Natural killer cell treated with Interleukin-12 subunit alpha and Interleukin-12 subunit beta and Interleukin-15 and Interleukin-18, amount 100 ng/mL, for 72 hours (primary cell): ENCODE measurements around the gene PAQR9. TPM values are rescaled to one million over a fixed set of nuclear protein-coding genes. Genes with fewer than 3 reads are reported as not detected.
A peak's percentile ranks its signal among the peaks of the same experiment; 100 is the strongest.

Experiments
- ATAC-seq, 2 donors: fragments of 150-1000 bp; cut with Tn5 transposase in 1 of 2; sonication (Bioruptor Pico), chemical (Tn5 transposase) in 1 of 2; 2 replicates each; pipeline ENCODE4 v1.10.0; 2021
- DNase-seq: peaks from one replicate; pipeline ENCODE4 v3.0.0; 2022; ENCODE audit warnings: low spot score
- H3K27ac Mint-ChIP-seq, 2 donors: 1 replicate in 1 of 2; 2 replicates in 1 of 2; pipeline ENCODE4 v1.8.0; 2022; ENCODE audit warnings: mixed read lengths in 2 of 2, mild to moderate bottlenecking in 1 of 2, moderate library complexity in 1 of 2
- H3K27me3 Mint-ChIP-seq, 2 donors: 1 replicate in 1 of 2; 2 replicates in 1 of 2; pipeline ENCODE4 v1.8.0; 2022; ENCODE audit warnings: mixed read lengths in 2 of 2
- H3K36me3 Mint-ChIP-seq: one replicate; pipeline ENCODE4 v1.8.0; 2022; ENCODE audit warnings: mixed read lengths
- H3K4me1 Mint-ChIP-seq, 2 donors: 1 replicate in 1 of 2; 2 replicates in 1 of 2; pipeline ENCODE4 v1.8.0; 2022; ENCODE audit warnings: low read depth in 2 of 2, mixed read lengths in 2 of 2, mild to moderate bottlenecking in 1 of 2
- H3K4me3 Mint-ChIP-seq: one replicate; pipeline ENCODE4 v1.8.0; 2022; ENCODE audit warnings: mixed read lengths
- H3K9me3 Mint-ChIP-seq: 2 replicates; pipeline ENCODE4 v1.8.0; 2022; ENCODE audit warnings: mixed read lengths
- total RNA-seq, 2 donors: library from RNA; stranded (reverse); gene quantifications; one replicate each; pipeline ENCODE4 v1.2.3, GENCODE V29; 2022

PAQR9 gene
- total RNA-seq, 2 donors from 2014 or later: not detected

DNA sequence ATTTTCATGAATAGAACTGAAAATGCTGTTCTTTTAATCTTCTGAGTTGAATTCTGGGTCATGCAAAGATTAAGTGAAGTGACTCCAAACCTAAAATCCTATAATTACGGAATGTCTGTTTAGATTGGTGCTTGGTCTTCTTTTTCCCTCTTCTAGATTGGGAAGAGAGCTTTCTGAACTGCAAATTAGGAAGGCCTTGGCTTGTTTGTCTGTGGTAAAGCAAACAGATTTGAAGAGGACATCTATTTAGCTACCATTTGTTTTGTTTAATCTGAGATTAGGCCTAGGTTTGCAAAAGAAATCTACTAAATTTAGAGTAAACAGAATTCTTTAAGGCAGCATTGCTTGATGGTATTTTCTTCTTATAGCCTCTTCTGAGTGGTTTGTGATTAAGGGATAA lies 23.5 kb downstream of the PAQR9 start:
- Mint-ChIP-seq H3K4me1 (peaks cover 7 to 12% of the 10 kb centered on the region in 2 donors), H3K9me3 (no peaks in the 10 kb centered on the region), H3K27ac (no peak overlapping the region), H3K27me3 (peaks cover 2 to 15% of the 10 kb centered on the region in 2 donors), H3K4me3 (no peak overlapping the region), H3K36me3 (no peaks in the 10 kb centered on the region)
- DNase-seq (no peak), ATAC-seq (no peak)

DNA sequence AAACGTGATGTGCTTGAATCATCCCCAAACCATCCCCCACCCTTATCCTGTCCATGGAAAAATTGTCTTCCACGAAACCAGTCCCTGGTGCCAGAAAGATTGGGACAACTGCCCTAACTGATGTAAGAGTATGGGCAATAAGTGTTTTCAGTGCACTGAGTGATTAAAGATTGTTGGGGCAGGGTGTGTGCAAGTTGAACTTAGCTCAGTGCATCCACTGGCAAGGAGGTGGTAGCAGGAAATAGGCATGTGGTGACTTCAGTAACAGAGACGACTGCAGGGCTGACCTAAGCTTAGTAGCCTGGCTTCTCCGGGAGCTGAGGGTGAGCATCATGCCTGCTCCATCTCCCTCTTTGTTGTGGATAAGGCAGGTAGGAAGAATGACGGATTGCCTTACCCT lies 27.5 kb downstream of the PAQR9 start:
- H3K9me3 Mint-ChIP-seq: no peaks in the 10 kb centered on the region
- ATAC-seq: peak in 1 of 2 donors; percentile 55
- H3K4me3 Mint-ChIP-seq: no peak overlapping the region
- H3K27me3 Mint-ChIP-seq: peaks cover 10 to 15% of the 10 kb centered on the region in 2 donors
- H3K36me3 Mint-ChIP-seq: no peaks in the 10 kb centered on the region
- no peaks in the 10 kb centered on the region for H3K4me1 Mint-ChIP-seq
- no peak for DNase-seq
- H3K27ac Mint-ChIP-seq: no peak overlapping the region

DNA sequence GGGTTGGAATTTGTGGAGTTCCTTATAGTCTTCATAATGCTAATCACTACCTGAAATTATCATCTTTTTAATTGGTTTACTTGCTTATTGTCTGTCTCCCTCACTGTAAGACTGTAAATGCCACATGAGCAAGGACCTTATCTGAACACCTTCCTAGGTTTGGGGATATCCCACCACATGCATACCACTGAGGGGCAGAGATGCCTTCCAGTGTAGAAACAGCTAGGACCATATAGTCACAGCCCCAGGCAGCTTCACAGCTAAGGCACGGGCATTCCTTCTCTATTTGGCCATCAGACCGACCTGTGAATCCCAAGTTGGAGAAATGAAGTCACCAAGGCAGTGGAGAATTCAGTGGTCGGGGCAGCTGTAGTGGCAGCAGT lies 28.6 kb downstream of the PAQR9 start:
- ATAC-seq (peak in 1 of 2 donors; percentile 48), DNase-seq (no peak)
- no peaks in the 10 kb centered on the region for H3K36me3 Mint-ChIP-seq
- no peaks in the 10 kb centered on the region for H3K4me1 Mint-ChIP-seq
- H3K4me3 Mint-ChIP-seq: no peak overlapping the region
- H3K27ac Mint-ChIP-seq: no peak overlapping the region
- peaks cover 10 to 15% of the 10 kb centered on the region in 2 donors for H3K27me3 Mint-ChIP-seq
- no peaks in the 10 kb centered on the region for H3K9me3 Mint-ChIP-seq

DNA sequence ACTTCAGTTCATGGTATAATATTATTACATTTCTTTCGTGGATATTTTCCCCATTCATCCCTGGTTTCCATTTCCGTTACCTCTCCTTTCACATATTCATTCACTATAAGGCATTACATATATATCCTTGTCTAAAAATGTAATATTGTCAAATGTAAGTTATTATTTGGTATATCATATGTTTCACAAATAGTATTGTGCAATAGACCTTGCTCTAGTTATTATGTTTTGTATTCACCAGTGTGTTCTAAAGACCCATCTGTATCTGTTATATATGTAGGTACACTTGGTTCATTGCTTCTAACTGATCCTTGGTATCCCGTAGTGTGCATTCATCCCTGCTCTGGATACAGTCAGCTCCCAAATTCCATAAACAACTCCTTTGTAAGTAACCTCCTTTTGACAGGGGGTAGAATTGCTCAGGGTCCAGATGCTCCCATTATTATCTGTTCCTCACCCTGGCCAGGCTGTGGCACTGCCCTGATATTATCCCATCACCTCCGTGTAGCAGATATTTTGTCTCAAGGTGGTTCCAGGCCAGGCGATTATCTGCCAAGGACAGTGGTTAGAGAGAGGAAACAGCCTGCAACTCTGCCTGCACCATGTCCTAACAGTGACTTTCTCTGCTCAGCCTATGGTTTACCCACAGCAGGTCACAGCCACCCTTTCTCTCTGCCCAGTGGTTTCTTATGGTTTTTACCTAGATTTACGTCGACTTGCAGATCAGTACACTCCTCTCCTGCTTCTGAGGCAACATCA lies 29.2 kb downstream of the PAQR9 start:
- Mint-ChIP-seq H3K27me3 (peaks cover 10 to 15% of the 10 kb centered on the region in 2 donors), H3K9me3 (no peaks in the 10 kb centered on the region), H3K4me1 (no peaks in the 10 kb centered on the region), H3K36me3 (no peaks in the 10 kb centered on the region), H3K27ac (no peak overlapping the region), H3K4me3 (no peak overlapping the region)
- no peak for ATAC-seq
- no peak for DNase-seq

DNA sequence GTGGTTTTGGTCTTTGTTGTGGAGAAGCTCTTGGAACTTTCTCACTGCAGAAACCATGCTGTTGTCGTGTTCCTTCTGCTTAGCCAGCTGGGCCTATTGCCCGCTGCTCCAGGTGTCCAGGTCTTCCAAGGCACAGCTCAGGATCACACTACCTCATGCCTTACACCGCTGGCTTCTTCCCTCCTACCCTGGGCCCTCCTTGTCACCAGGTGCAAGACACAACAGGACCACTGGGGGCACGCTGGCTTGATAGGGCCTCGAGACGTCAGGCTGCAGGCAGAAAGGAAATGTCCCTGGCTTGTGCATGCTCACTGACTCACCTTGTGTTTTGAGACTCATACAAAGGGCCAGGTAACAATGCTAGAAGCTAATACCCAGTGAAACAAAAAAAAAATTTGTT lies 32.3 kb downstream of the PAQR9 start:
- no peaks in the 10 kb centered on the region for H3K4me1 Mint-ChIP-seq
- peak in 1 of 2 donors; percentile 71 for ATAC-seq
- H3K27me3 Mint-ChIP-seq: peaks cover 8 to 24% of the 10 kb centered on the region in 2 donors
- DNase-seq: no peak
- no peak overlapping the region for H3K27ac Mint-ChIP-seq
- H3K36me3 Mint-ChIP-seq: no peaks in the 10 kb centered on the region
- H3K9me3 Mint-ChIP-seq: no peaks in the 10 kb centered on the region
- H3K4me3 Mint-ChIP-seq: no peak overlapping the region

DNA sequence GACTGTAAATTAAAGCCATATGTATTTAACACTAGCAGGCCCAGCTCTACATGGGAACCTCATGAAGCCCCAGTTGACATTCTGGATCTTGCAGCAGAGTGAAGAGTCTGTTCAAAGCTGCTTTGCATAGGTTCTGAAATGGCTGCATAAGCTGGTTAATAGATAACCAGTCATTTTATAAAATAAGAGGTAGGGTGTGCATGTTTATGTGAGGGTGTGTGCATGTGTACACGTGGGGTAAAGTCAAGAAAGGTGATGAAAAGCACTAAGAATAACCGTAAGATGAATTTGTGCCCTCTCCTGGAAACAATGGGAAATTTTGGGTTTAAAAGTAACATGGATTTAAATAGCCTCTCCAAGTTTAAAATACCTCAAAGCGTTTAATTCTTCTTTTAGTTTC lies 33.0 kb downstream of the PAQR9 start:
- Mint-ChIP-seq H3K4me3 (no peak overlapping the region), H3K9me3 (no peaks in the 10 kb centered on the region), H3K4me1 (no peaks in the 10 kb centered on the region), H3K27me3 (peaks cover 9 to 32% of the 10 kb centered on the region in 2 donors), H3K36me3 (no peaks in the 10 kb centered on the region), H3K27ac (no peak overlapping the region)
- DNase-seq (no peak), ATAC-seq (no peak)

DNA sequence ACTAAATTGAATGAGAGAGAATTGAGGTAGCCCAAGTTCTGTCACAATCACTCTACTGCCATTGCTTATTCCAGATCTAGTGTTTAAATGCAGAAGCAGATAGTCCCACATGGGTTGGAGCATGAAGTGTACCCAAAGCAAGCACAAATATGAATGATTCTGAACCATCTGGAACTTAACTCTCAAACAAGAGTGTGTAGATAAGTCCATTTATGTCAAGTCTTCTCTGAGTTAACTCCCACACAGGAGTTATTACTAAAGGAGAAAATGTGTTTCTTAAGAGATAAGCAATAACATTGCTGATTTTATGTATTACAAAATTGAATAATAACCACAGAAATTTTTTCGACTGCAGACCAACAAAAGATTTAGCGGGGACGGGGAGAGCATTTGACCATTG lies 33.6 kb downstream of the PAQR9 start:
- DNase-seq (no peak), ATAC-seq (no peak)
- Mint-ChIP-seq H3K36me3 (no peaks in the 10 kb centered on the region), H3K4me3 (no peak overlapping the region), H3K9me3 (no peaks in the 10 kb centered on the region), H3K27ac (no peak overlapping the region), H3K4me1 (no peaks in the 10 kb centered on the region), H3K27me3 (peaks cover 12 to 33% of the 10 kb centered on the region in 2 donors)

DNA sequence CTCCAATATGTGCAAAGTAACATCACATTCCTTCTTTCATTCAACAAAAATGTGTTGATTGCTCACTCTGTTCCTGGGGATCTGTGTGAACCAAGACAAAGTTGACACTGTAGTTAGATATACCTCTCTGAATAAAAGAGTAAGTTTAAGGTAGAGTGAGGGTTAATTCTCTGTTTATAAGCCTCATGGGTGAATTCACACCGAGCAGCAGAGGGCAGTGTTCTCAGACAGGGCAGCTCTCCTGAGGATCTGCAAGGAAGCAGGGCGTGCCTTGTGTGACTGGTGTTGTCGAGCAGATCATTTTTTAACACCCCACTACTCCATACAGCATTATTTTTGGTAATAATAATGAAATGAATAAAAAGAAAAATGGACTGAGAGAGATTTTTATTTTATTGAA lies 34.4 kb downstream of the PAQR9 start:
- no peak for DNase-seq
- H3K9me3 Mint-ChIP-seq: no peaks in the 10 kb centered on the region
- H3K4me3 Mint-ChIP-seq: no peak overlapping the region

DNA sequence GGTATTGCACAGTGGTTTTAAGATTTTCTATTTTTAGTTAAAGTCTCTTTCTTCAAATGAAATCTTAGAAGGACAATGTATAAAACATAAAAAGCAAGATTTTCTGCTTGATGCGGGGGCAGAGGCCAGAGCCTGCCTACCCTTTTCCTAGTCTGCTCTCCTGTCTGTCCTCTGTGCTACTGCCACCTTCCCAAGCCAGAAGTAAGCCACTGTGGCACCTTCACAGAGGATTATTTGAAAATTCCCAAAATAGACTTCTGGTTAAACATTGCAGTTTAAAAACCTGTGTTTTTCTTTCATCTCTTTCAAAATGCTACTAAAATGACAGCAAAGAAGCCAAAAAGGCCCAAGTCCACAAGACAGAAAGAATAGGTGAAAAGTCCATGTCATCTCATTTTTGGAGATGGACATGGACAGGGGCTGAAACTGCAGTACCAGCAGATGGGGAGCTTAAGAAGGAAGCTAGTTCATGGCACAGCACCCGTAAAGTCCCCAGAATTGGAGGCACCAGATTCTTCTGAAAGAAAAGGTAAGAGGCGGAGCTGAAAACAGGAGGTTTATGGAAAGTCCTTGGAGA lies 37.0 kb downstream of the PAQR9 start:
- no peaks in the 10 kb centered on the region for H3K36me3 Mint-ChIP-seq
- H3K27ac Mint-ChIP-seq: no peak overlapping the region
- H3K4me1 Mint-ChIP-seq: no peaks in the 10 kb centered on the region
- H3K27me3 Mint-ChIP-seq: peaks cover 16 to 43% of the 10 kb centered on the region in 2 donors
- no peaks in the 10 kb centered on the region for H3K9me3 Mint-ChIP-seq
- DNase-seq: no peak
- no peak overlapping the region for H3K4me3 Mint-ChIP-seq
- no peak for ATAC-seq

More for the DNA sequence above, 34.4 kb downstream of the PAQR9 start:
- ATAC-seq: peak in 1 of 2 donors; percentile 67
- Mint-ChIP-seq H3K27me3 (peaks cover 15 to 33% of the 10 kb centered on the region in 2 donors), H3K27ac (no peak overlapping the region), H3K4me1 (no peaks in the 10 kb centered on the region), H3K36me3 (no peaks in the 10 kb centered on the region)

DNA sequence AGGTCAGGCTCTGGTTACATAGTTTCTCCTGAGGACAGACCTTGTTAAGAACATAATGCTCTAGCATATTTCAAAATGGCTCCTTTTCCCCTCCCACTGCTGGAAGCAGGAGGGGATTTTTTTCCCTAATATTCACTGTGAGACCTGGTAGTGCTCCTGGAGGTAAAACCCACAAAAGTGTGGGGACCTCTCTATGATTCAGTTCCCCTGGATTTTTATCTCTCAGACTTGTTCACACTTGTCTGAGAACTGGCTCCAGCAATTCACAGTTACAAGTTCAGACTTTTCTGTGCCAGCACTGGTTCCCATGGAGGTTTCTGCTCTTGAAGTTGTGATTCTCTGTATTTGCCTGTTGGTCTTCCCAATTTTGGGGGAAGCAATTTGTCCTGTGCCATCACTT lies 38.3 kb downstream of the PAQR9 start:
- Mint-ChIP-seq H3K4me1 (no peaks in the 10 kb centered on the region), H3K27ac (no peak overlapping the region), H3K36me3 (no peaks in the 10 kb centered on the region), H3K9me3 (no peaks in the 10 kb centered on the region), H3K4me3 (no peak overlapping the region), H3K27me3 (peaks cover 16 to 45% of the 10 kb centered on the region in 2 donors)
- DNase-seq: no peak
- ATAC-seq: no peak

DNA sequence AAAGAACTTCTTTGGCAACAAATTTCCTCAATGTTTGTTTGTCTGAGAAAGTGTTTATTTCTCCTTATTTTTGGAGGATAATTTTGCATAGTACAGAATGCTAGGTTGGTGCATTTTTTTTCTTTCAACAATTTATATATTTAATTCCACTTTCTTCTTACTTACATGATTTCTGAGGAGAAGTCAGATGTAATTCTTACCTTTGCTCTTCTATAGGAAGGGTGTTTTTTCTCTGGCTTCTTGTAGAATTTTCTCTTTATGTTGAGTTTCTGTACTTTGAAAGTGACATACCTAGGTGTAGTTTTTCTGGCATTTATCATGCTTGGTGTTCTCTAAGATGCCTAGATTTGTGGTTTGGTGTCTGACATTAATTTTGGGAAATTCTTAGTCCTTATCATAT lies 39.8 kb downstream of the PAQR9 start:
- Mint-ChIP-seq H3K4me3 (no peak overlapping the region), H3K36me3 (no peaks in the 10 kb centered on the region), H3K27me3 (peaks cover 18 to 50% of the 10 kb centered on the region in 2 donors), H3K27ac (no peak overlapping the region), H3K9me3 (no peaks in the 10 kb centered on the region), H3K4me1 (no peaks in the 10 kb centered on the region)
- DNase-seq: no peak
- ATAC-seq: no peak

DNA sequence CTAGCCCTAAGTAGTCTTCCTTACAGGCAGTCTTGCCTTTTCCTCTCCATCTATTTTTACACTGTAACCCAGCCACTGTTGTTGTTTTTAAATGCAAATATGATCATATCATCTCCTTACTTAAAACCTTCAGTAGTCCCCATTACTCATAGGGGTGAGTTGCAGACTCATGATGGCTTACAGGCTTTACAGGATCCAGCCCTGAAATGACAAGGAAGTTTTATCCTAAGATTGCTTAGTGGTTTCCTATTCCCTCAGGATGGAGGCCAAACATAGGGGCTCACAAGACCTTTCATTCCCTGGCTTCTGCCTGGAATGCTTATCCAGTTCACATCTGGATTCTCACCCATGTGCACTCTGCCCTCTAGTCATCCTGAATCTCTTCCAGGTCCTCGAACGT lies 46.9 kb downstream of the PAQR9 start:
- DNase-seq (no peak), ATAC-seq (no peak)
- peaks cover 21 to 25% of the 10 kb centered on the region in 2 donors for H3K27me3 Mint-ChIP-seq
- no peaks in the 10 kb centered on the region for H3K4me1 Mint-ChIP-seq
- no peak overlapping the region for H3K4me3 Mint-ChIP-seq
- no peaks in the 10 kb centered on the region for H3K9me3 Mint-ChIP-seq
- H3K36me3 Mint-ChIP-seq: no peaks in the 10 kb centered on the region
- H3K27ac Mint-ChIP-seq: no peak overlapping the region

DNA sequence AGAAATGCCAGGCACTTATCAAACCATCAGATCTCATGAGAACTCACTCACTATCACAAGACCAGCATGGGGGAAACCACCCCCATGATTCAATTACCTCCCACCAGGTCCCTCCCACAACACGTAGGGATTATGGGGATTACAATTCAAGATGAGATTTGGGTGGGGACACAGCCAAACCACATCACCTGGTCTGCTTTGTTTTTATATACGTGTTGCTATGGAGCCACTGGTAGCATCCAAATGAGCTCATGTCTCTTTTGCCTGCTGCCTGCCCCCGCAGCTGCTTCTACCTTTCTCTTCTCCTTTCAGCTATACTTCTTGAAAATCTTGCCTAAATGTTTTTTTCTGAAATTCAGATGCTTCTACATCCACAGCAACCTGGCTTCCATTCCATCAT lies 47.8 kb downstream of the PAQR9 start:
- H3K4me3 Mint-ChIP-seq: no peak overlapping the region
- ATAC-seq: no peak
- H3K27me3 Mint-ChIP-seq: peaks cover 25 to 29% of the 10 kb centered on the region in 2 donors
- no peaks in the 10 kb centered on the region for H3K9me3 Mint-ChIP-seq
- H3K27ac Mint-ChIP-seq: no peak overlapping the region
- no peaks in the 10 kb centered on the region for H3K36me3 Mint-ChIP-seq
- no peaks in the 10 kb centered on the region for H3K4me1 Mint-ChIP-seq
- DNase-seq: no peak

DNA sequence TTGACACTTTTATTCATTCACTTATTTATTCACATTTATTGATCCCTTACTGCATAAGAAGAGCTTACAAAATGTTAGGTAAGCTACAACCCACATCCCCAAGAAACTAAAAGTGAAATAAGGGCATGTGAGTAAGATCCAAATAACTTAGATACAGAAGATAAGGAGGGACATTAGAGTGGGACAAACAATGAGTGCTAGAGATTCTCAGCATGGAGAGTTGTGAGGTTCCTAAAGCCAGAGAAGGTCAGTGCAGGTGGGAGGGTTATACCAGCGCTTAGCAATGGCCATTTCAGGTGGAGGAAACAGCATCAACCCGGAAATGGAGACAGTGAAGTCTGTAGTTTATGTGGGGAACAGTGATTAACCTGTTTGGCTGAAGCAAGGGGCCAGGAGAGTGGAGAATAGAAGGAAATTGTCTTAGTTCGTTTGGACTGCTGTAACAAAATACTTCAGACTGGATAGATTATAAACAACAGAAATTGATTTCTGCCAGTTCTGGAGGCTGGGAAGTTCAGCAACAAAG lies 49.1 kb downstream of the PAQR9 start:
- DNase-seq: no peak
- H3K27ac Mint-ChIP-seq: no peak overlapping the region
- peaks cover 25% of the 10 kb centered on the region in 2 donors for H3K27me3 Mint-ChIP-seq
- H3K9me3 Mint-ChIP-seq: no peaks in the 10 kb centered on the region
- no peaks in the 10 kb centered on the region for H3K4me1 Mint-ChIP-seq
- no peak overlapping the region for H3K4me3 Mint-ChIP-seq
- no peak for ATAC-seq
- H3K36me3 Mint-ChIP-seq: no peaks in the 10 kb centered on the region
